PC-3 (cell line): ENCODE measurements around the gene INMT. TPM values are rescaled to one million over a fixed set of nuclear protein-coding genes. Genes with fewer than 3 reads are reported as not detected.

Experiments
- ATAC-seq: fragments of 200-7000 bp; cut with Tn5 transposase; 2 replicates; pipeline ENCODE4 v1.9.1; 2020; ENCODE audit warnings: mild to moderate bottlenecking, moderate library complexity
- BruUV-seq: library from RNA; stranded (reverse); fragments of 400-500 nt; replicated peaks from 2 replicates; lab custom pipeline; 2021; lab: Mats Ljungman, UMichigan
- CTCF ChIA-PET: fragments of 300-600 bp; sonication (Branson Sonifier 250); formaldehyde crosslinking; loops from one replicate; lab custom pipeline; 2022; ENCODE audit warnings: antibody characterized with exemption; lab: Charles Lee
- POLR2A ChIA-PET: fragments of 300-600 bp; sonication (Branson Sonifier 250); formaldehyde crosslinking; loops from one replicate; lab custom pipeline; 2022; ENCODE audit warnings: antibody characterized with exemption; ENCODE audit not compliant: unreplicated experiment; lab: Charles Lee
- DNase-seq: peaks from one replicate; pipeline ENCODE4 v3.0.0-alpha.2; 2015
- H2AFZ ChIP-seq: fragments of 300-600 bp; sonication (generic); 2 replicates; pipeline ENCODE4 v1.6.0; 2016; ENCODE audit warnings: antibody characterized with exemption, low read length
- H3F3A ChIP-seq: fragments of 300-600 bp; sonication (generic); one replicate; pipeline ENCODE4 v1.6.0; 2017; ENCODE audit warnings: antibody characterized with exemption, low read length, control low read depth, mild to moderate bottlenecking; ENCODE audit not compliant: unreplicated experiment
- H3K27ac ChIP-seq: fragments of 300-600 bp; sonication (generic); 2 replicates; pipeline ENCODE4 v1.5.1; 2016; ENCODE audit warnings: mild to moderate bottlenecking, low read length
- H3K27me3 ChIP-seq: fragments of 300-600 bp; sonication (generic); 2 replicates; pipeline ENCODE4 v1.6.1; 2016; ENCODE audit warnings: low read length, mixed read lengths
- H3K36me3 ChIP-seq: fragments of 300-600 bp; sonication (generic); 2 replicates; pipeline ENCODE4 v1.6.1; 2016; ENCODE audit warnings: low read depth, mixed run types, low read length, mixed read lengths
- H3K4me1 ChIP-seq: fragments of 300-600 bp; sonication (generic); 2 replicates; pipeline ENCODE4 v1.5.1; 2016; ENCODE audit warnings: low read length; ENCODE audit not compliant: insufficient read depth
- H3K4me2 ChIP-seq: fragments of 300-600 bp; sonication (generic); 2 replicates; pipeline ENCODE4 v1.6.0; 2016; ENCODE audit warnings: low read length
- H3K4me3 ChIP-seq: fragments of 300-600 bp; sonication (generic); 2 replicates; pipeline ENCODE4 v1.5.1; 2016; ENCODE audit warnings: mild to moderate bottlenecking, low read length, mixed read lengths
- H3K79me2 ChIP-seq: fragments of 300-600 bp; sonication (generic); 2 replicates; pipeline ENCODE4 v1.6.1; 2017; ENCODE audit warnings: low read length, mixed read lengths
- H3K9ac ChIP-seq: fragments of 300-600 bp; sonication (generic); 2 replicates; pipeline ENCODE4 v1.6.0; 2016; ENCODE audit warnings: mild to moderate bottlenecking, low read length
- H3K9me2 ChIP-seq: fragments of 300-600 bp; sonication (generic); replicated peaks from 2 replicates; pipeline ENCODE4 v1.6.1; 2016; ENCODE audit warnings: mixed run types, low read length, mixed read lengths
- H3K9me3 ChIP-seq: fragments of 300-600 bp; sonication (generic); 2 replicates; pipeline ENCODE4 v1.6.1; 2016; ENCODE audit warnings: low read length, mixed read lengths
- H4K20me1 ChIP-seq: fragments of 300-600 bp; sonication (generic); 2 replicates; pipeline ENCODE4 v1.6.1; 2016; ENCODE audit warnings: low read length, mixed read lengths
- EZH2 ChIP-seq: fragments of 300-600 bp; sonication (generic); IDR thresholded peaks from one replicate; pipeline ENCODE4 v1.6.1; 2017; ENCODE audit warnings: antibody characterized with exemption, mild to moderate bottlenecking, low read length; ENCODE audit not compliant: unreplicated experiment
- EZH2phosphoT487 ChIP-seq: fragments of 300-600 bp; sonication (generic); IDR thresholded peaks from 2 replicates; pipeline ENCODE4 v1.6.1; 2018; ENCODE audit warnings: mild to moderate bottlenecking, antibody characterized with exemption, low read length, borderline replicate concordance
- intact Hi-C: fragments of 100-400 bp; cut with micrococcal nuclease; formaldehyde crosslinking; loops from 2 replicates; pipeline ENCODE4 v1.9.0; 2023
- total RNA-seq: library from RNA; depleted of rRNA; stranded (reverse); fragments of >200 nt; gene quantifications from 2 replicates; pipeline ENCODE4 v1.2.3, GENCODE V29; 2014
- TF ChIP-seq, protein P1 (sequence below): fragments of 300-600 bp; sonication (generic); conservative IDR thresholded peaks from 2 replicates; pipeline ENCODE4 v1.5.1; 2017; ENCODE audit warnings: antibody characterized with exemption, low read depth, mild to moderate bottlenecking, low read length

The INMT gene
- total RNA-seq, 1 experiment from 2014 or later, result not detected

DNA sequence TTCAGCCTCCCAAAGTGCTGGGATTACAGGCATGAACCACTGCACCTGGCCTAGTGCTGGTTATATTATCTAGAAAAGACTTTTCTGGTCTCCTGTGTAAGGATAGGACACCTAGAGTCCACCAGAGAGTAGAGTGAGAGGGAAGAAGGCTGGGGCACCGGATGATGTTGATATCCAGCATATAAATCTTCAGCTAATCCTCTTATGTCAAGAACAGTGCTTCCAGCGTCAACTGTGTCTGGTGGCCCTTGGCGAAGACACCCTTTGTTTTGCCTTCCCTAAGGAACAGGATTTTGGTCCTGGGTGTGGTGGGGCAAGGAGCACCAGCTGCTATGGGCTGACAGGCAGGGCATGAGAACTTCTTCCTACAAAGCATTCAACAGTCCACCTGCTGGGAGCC, 16.3 kb upstream of the INMT start:
- intact Hi-C loops, result no loop called here
- DNase-seq (no peak), ATAC-seq (no peak)
- Histone ChIP-seq H4K20me1 (no peaks in the 10 kb centered on the region), H3K27ac (no peak overlapping the region), H3K9me3 (no peaks in the 10 kb centered on the region), H3K36me3 (no peaks in the 10 kb centered on the region), H3K9me2 (no peaks in the 10 kb centered on the region), H3K79me2 (no peaks in the 10 kb centered on the region), H3K4me2 (no peak overlapping the region), H3K9ac (no peak overlapping the region), H3K27me3 (peaks cover 34% of the 10 kb centered on the region), H3K4me1 (no peaks in the 10 kb centered on the region), H2AFZ (no peak overlapping the region), H3F3A (no peaks in the 10 kb centered on the region), H3K4me3 (no peak overlapping the region)
- no TSS peak for BruUV-seq
- TF ChIP-seq, protein P1, sequence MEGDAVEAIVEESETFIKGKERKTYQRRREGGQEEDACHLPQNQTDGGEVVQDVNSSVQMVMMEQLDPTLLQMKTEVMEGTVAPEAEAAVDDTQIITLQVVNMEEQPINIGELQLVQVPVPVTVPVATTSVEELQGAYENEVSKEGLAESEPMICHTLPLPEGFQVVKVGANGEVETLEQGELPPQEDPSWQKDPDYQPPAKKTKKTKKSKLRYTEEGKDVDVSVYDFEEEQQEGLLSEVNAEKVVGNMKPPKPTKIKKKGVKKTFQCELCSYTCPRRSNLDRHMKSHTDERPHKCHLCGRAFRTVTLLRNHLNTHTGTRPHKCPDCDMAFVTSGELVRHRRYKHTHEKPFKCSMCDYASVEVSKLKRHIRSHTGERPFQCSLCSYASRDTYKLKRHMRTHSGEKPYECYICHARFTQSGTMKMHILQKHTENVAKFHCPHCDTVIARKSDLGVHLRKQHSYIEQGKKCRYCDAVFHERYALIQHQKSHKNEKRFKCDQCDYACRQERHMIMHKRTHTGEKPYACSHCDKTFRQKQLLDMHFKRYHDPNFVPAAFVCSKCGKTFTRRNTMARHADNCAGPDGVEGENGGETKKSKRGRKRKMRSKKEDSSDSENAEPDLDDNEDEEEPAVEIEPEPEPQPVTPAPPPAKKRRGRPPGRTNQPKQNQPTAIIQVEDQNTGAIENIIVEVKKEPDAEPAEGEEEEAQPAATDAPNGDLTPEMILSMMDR, result no peak
- no peak for TF ChIP-seq EZH2
- TF ChIP-seq EZH2phosphoT487, result no peak
- POLR2A ChIA-PET, result no interaction called here
- CTCF ChIA-PET, result no interaction called here

DNA sequence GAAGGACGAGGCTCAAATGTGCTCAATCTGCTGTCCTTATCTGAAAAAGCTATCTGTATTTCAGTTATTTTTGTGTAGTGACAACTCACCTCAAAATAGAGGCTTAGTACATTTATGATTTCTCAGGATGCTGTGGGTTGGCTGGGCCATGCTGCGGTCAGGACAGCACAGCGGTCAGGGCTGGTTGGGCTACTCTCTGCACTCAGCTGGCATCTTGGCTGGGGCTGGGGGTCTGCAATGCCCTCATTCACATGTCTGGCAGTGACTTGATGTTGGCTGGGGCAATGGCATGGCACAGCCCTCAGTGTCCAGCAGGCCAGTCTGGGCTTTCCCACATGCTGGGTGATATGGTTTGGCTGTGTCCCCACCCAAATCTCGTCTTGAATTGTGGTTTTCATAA, 15.6 kb upstream of the INMT start:
- TF ChIP-seq, protein P1, result no peak
- TF ChIP-seq EZH2, result no peak
- TF ChIP-seq EZH2phosphoT487, result no peak
- peaks cover 27% of the 10 kb centered on the region for H3K27me3 ChIP-seq
- intact Hi-C loops, result no loop called here
- no peak overlapping the region for H3K9ac ChIP-seq
- POLR2A ChIA-PET, result no interaction called here
- H4K20me1 ChIP-seq, result no peaks in the 10 kb centered on the region
- CTCF ChIA-PET, result no interaction called here
- H3K4me2 ChIP-seq, result no peak overlapping the region
- no peak overlapping the region for H3K27ac ChIP-seq
- H3K9me3 ChIP-seq, result no peaks in the 10 kb centered on the region
- H3K9me2 ChIP-seq, result no peaks in the 10 kb centered on the region
- no peak overlapping the region for H3K4me3 ChIP-seq
- ATAC-seq (no peak), DNase-seq (no peak)
- H3F3A ChIP-seq, result no peaks in the 10 kb centered on the region
- H3K36me3 ChIP-seq, result no peaks in the 10 kb centered on the region
- H3K79me2 ChIP-seq, result no peaks in the 10 kb centered on the region
- H2AFZ ChIP-seq, result no peak overlapping the region
- no TSS peak for BruUV-seq
- no peaks in the 10 kb centered on the region for H3K4me1 ChIP-seq

DNA sequence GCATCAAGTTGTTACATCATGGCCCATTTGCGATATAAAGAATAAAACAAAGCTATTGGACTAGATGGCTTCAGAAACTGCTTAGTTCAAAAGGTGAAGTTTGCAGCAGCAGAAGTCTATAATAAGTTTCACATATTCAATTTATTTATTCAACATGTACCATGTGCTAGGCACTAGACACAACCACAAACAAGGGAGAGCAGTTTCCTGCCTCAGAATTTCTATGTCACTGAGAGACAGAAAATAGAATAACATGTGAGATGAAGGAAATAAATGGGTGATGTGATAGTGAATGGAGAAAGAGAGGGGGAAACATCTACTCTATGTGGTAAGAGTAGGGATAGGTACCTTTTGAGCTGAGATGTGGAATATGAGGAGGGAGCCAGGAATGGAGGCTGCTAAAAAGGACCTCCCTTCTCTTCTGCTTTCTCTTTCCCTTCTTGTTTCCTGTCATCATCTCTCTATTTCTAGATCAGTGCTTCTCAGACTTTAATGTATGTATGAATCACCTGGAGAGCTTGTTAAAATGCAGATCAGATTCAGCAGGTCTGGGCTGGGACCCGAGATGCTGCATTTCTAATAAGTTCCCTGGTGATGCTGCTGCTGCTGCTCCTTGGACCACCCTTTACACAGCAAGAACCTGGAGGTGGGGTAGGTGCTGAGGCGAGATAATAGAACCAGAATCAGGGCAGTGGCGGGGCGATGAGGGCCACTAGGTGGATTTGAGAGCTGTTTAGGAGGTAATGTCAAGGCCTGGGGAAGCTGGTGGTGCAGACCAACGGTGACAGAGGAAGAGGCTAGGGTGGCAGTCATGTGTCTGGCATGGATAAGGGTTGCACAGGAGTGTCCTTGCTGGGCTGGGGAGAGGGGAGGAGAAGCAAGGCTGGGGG, 13.7 kb upstream of the INMT start:
- no peaks in the 10 kb centered on the region for H4K20me1 ChIP-seq
- no peak overlapping the region for H3K27ac ChIP-seq
- ChIA-PET CTCF (no interaction called here), POLR2A (interaction anchor here (0.6 kb wide), 1 partner anchor 57 kb away, joined by 5 read pairs; no protein-coding TSS in a partner anchor)
- no peaks in the 10 kb centered on the region for H3F3A ChIP-seq
- no peaks in the 10 kb centered on the region for H3K4me1 ChIP-seq
- H2AFZ ChIP-seq, result no peak overlapping the region
- H3K9me2 ChIP-seq, result no peaks in the 10 kb centered on the region
- no peaks in the 10 kb centered on the region for H3K9me3 ChIP-seq
- no peak overlapping the region for H3K4me3 ChIP-seq
- TF ChIP-seq, protein P1, result no peak
- no peak for TF ChIP-seq EZH2phosphoT487
- no peak for TF ChIP-seq EZH2
- intact Hi-C loops, result no loop called here
- H3K36me3 ChIP-seq, result no peaks in the 10 kb centered on the region
- DNase-seq (no peak), ATAC-seq (no peak)
- H3K27me3 ChIP-seq, result peaks cover 25% of the 10 kb centered on the region
- no TSS peak for BruUV-seq
- H3K4me2 ChIP-seq, result no peak overlapping the region
- no peak overlapping the region for H3K9ac ChIP-seq
- H3K79me2 ChIP-seq, result no peaks in the 10 kb centered on the region
